KMS-11 (cell line): ENCODE results near the gene SORL1-AS1.

Experiments
- H2AFZ ChIP-seq: fragments of 200-600 bp; sonication (generic); 2 replicates; pipeline ENCODE4 v1.6.1; 2016; ENCODE audit warnings: antibody characterized with exemption, mixed run types, low read depth
- H3K27ac ChIP-seq: fragments of 200-600 bp; sonication (generic); 2 replicates; pipeline ENCODE4 v1.6.1; 2016; ENCODE audit warnings: mild to moderate bottlenecking, mixed run types
- H3K27me3 ChIP-seq: fragments of 200-600 bp; sonication (generic); 2 replicates; pipeline ENCODE4 v1.6.1; 2017; ENCODE audit warnings: mild to moderate bottlenecking, low read depth, mixed run types, moderate library complexity; ENCODE audit not compliant: insufficient read depth
- H3K36me3 ChIP-seq: fragments of 200-600 bp; sonication (generic); 2 replicates; pipeline ENCODE4 v1.6.1; 2017; ENCODE audit warnings: mild to moderate bottlenecking, mixed run types; ENCODE audit not compliant: insufficient read depth
- H3K4me1 ChIP-seq: fragments of 200-600 bp; sonication (generic); 2 replicates; pipeline ENCODE4 v1.6.1; 2016; ENCODE audit warnings: mild to moderate bottlenecking, low read depth, mixed run types; ENCODE audit not compliant: poor library complexity, severe bottlenecking
- H3K4me2 ChIP-seq: fragments of 200-600 bp; sonication (generic); 2 replicates; pipeline ENCODE4 v1.7.0; 2016; ENCODE audit warnings: mild to moderate bottlenecking, mixed run types
- H3K4me3 ChIP-seq: fragments of 200-600 bp; sonication (generic); IDR thresholded peaks from 2 replicates; pipeline ENCODE4 v1.6.1; 2017; ENCODE audit warnings: low read depth, low read length, mixed read lengths; ENCODE audit not compliant: insufficient read depth
- H3K79me2 ChIP-seq: fragments of 200-600 bp; sonication (generic); 2 replicates; pipeline ENCODE4 v1.6.1; 2016; ENCODE audit warnings: low read depth, mixed run types; ENCODE audit not compliant: insufficient read depth
- H3K9ac ChIP-seq: fragments of 200-600 bp; sonication (generic); 2 replicates; pipeline ENCODE4 v1.6.1; 2016; ENCODE audit warnings: mild to moderate bottlenecking, mixed run types
- H4K20me1 ChIP-seq: fragments of 200-600 bp; sonication (generic); 2 replicates; pipeline ENCODE4 v1.6.1; 2016; ENCODE audit warnings: mild to moderate bottlenecking, mixed run types; ENCODE audit not compliant: insufficient read depth
- TF ChIP-seq, protein P1 (sequence below): fragments of 200-600 bp; sonication (generic); conservative IDR thresholded peaks from 2 replicates; pipeline ENCODE4 v1.6.1; 2017; ENCODE audit warnings: low read depth, mild to moderate bottlenecking, antibody characterized with exemption, low read length, moderate library complexity, mixed read lengths

SORL1-AS1 gene

DNA sequence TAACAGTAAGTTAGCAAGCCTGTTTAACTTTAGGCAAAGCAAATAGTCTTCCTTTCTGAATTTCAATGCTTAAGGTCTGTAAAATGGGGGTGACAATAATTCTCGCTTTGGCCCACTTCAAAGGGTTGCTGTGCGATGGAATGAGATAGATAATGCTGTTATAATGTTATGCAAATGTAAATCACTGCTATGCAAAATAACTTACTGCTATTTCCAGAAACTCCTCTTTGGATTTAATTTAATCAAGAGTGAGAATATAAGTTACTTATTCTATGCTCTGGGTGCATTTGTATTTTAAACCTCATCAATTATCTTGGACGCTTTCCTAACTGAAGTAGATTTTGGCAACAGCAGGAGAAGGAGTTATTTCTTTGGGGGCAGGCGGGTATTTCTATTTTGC, 4.8 kb downstream of the SORL1-AS1 start:
- peaks cover 6% of the 10 kb centered on the region for H3K4me1 ChIP-seq
- H3K4me3 ChIP-seq: no peak overlapping the region
- no peaks in the 10 kb centered on the region for H4K20me1 ChIP-seq
- H3K27ac ChIP-seq: no peak overlapping the region
- H3K36me3 ChIP-seq: no peaks in the 10 kb centered on the region
- TF ChIP-seq, protein P1, sequence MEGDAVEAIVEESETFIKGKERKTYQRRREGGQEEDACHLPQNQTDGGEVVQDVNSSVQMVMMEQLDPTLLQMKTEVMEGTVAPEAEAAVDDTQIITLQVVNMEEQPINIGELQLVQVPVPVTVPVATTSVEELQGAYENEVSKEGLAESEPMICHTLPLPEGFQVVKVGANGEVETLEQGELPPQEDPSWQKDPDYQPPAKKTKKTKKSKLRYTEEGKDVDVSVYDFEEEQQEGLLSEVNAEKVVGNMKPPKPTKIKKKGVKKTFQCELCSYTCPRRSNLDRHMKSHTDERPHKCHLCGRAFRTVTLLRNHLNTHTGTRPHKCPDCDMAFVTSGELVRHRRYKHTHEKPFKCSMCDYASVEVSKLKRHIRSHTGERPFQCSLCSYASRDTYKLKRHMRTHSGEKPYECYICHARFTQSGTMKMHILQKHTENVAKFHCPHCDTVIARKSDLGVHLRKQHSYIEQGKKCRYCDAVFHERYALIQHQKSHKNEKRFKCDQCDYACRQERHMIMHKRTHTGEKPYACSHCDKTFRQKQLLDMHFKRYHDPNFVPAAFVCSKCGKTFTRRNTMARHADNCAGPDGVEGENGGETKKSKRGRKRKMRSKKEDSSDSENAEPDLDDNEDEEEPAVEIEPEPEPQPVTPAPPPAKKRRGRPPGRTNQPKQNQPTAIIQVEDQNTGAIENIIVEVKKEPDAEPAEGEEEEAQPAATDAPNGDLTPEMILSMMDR: no peak
- H3K27me3 ChIP-seq: no peaks in the 10 kb centered on the region
- H3K4me2 ChIP-seq: no peak overlapping the region
- H3K9ac ChIP-seq: no peak overlapping the region
- no peaks in the 10 kb centered on the region for H3K79me2 ChIP-seq
- no peak overlapping the region for H2AFZ ChIP-seq

DNA sequence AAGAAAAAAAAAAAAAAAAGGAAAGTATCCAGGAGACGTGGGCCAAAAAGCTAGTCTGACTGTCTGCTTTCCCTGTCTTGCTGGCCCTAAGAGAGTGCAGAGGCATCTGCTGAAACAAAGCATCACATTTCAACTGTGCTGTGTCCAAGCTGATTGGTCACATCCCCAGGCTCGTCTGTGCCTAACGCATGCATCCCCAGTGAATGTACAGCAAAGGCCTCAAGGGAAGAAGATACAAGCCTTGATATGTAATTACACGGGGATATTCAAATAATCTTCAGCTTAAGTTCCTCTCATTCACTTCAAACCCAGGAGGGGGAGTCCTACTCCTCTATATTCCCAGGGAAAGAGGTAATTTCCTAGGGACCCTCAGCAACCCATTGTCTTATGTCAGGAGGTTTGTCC, 6.0 kb downstream of the SORL1-AS1 start:
- Histone ChIP-seq H3K27ac (no peak overlapping the region), H3K27me3 (no peaks in the 10 kb centered on the region), H3K36me3 (no peaks in the 10 kb centered on the region), H3K4me1 (peaks cover 3% of the 10 kb centered on the region), H3K79me2 (no peaks in the 10 kb centered on the region), H2AFZ (no peak overlapping the region), H3K4me3 (no peak overlapping the region), H3K9ac (no peak overlapping the region), H4K20me1 (no peaks in the 10 kb centered on the region), H3K4me2 (no peak overlapping the region)
- TF ChIP-seq, protein P1: no peak

DNA sequence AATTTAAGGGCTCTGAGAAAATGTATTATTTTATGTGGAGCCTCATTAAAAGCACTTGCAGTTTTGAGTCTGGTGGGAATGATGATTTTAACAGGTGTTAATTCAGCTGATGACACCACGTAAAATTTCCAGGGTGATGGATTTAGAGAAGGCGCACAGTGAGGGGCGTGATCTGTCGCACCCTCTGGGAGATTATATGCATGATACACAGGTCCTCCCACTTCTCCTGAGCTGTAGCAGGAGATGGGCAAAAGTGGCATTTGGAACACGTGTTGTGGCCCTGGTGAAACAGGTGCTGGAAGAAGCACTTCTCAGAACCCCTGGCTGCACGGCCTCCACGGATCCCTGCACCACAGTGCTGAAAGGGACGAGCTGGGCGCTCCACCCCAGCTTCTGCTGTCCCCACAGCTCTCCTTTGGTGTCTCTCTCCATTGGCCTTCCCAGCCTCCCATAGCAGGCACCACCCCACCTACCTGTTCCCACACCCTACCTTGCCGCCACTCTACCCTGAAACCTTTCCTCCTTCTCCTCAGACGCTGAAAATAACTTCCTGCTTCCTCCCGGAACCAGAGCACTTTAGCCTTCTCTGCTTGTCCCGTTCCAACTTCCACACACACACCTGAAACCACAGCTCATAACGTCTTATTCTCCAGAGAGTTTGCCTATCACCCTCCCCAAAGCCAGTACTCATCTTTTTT, 7.5 kb downstream of the SORL1-AS1 start:
- no peak overlapping the region for H3K4me3 ChIP-seq
- H3K9ac ChIP-seq: no peak overlapping the region
- H3K27me3 ChIP-seq: no peaks in the 10 kb centered on the region
- H3K4me2 ChIP-seq: no peak overlapping the region
- no peaks in the 10 kb centered on the region for H4K20me1 ChIP-seq
- no peaks in the 10 kb centered on the region for H3K36me3 ChIP-seq
- no peaks in the 10 kb centered on the region for H3K79me2 ChIP-seq
- TF ChIP-seq, protein P1: no peak
- H2AFZ ChIP-seq: no peak overlapping the region
- no peak overlapping the region for H3K27ac ChIP-seq
- peaks cover 3% of the 10 kb centered on the region for H3K4me1 ChIP-seq

DNA sequence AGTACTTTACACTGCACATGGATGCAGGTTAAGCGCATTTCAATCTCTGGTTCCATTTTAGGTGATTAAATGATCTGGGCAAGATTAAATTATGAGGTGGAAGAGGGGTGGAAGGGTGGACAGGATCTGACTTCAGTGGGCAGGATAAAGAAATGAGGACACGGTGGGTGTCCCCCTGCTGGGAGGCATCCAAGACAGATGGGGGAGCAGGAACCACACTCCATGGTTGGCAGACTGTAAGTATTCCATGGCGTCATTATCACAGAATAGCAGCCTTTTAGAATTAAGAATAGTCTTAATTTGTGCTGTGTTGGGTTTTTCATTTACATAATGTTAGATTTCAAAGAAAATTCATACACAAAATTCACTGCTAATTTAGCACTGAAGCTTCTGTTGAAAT, 8.2 kb downstream of the SORL1-AS1 start:
- no peak overlapping the region for H3K4me3 ChIP-seq
- no peaks in the 10 kb centered on the region for H3K27me3 ChIP-seq
- no peaks in the 10 kb centered on the region for H4K20me1 ChIP-seq
- no peaks in the 10 kb centered on the region for H3K36me3 ChIP-seq
- H3K4me1 ChIP-seq: peaks cover 3% of the 10 kb centered on the region
- H3K4me2 ChIP-seq: no peak overlapping the region
- TF ChIP-seq, protein P1: no peak
- H2AFZ ChIP-seq: no peak overlapping the region
- no peaks in the 10 kb centered on the region for H3K79me2 ChIP-seq
- H3K9ac ChIP-seq: no peak overlapping the region
- no peak overlapping the region for H3K27ac ChIP-seq
